IMR-90 (cell line): ENCODE results near the gene SLC23A2. TPM values are rescaled to one million over a fixed set of nuclear protein-coding genes. Genes with fewer than 3 reads are reported as not detected.

Experiments
- ATAC-seq: fragments of 200-7000 bp; cut with Tn5 transposase; 2 replicates; pipeline ENCODE4 v1.9.1; 2020; ENCODE audit warnings: low read depth, mild to moderate bottlenecking, moderate library complexity
- BruUV-seq: library from RNA; stranded (reverse); fragments of 400-500 nt; replicated peaks from 2 replicates; lab custom pipeline; 2021; lab: Mats Ljungman, UMichigan
- CTCF ChIA-PET: fragments of 300-600 bp; formaldehyde crosslinking; extraction: SDS; loops from one replicate; lab custom pipeline; 2021; ENCODE audit warnings: antibody characterized with exemption; lab: Yijun Ruan, JAX
- POLR2A ChIA-PET: fragments of 300-600 bp; sonication (Branson Sonifier 250); formaldehyde crosslinking; loops from one replicate; lab custom pipeline; 2022; ENCODE audit warnings: antibody characterized with exemption; ENCODE audit not compliant: unreplicated experiment; lab: Charles Lee
- DNase-seq: peaks from one replicate; pipeline ENCODE4 v3.0.0; 2013
- H2AFZ ChIP-seq: replicated peaks from 2 replicates; pipeline ENCODE3; 2013; ENCODE audit warnings: low read length, mild to moderate bottlenecking; ENCODE audit not compliant: poor library complexity
- H2AK5ac ChIP-seq: 2 replicates; pipeline ENCODE4 v1.6.1; 2013; ENCODE audit warnings: low read depth, low read length, inconsistent platforms
- H2AK9ac ChIP-seq: replicated peaks from 2 replicates; pipeline ENCODE3; 2013; ENCODE audit warnings: mild to moderate bottlenecking, low read depth, low read length, moderate library complexity; ENCODE audit not compliant: poor library complexity
- H2BK120ac ChIP-seq: 2 replicates; pipeline ENCODE4 v1.6.1; 2013; ENCODE audit warnings: low read depth, low read length, inconsistent platforms
- H2BK15ac ChIP-seq: 3 replicates; pipeline ENCODE4 v1.6.1; 2013; ENCODE audit warnings: low read depth, low read length, inconsistent platforms
- H2BK20ac ChIP-seq: 2 replicates; pipeline ENCODE4 v1.6.1; 2013; ENCODE audit warnings: low read depth, mild to moderate bottlenecking, inconsistent platforms, low read length, moderate library complexity
- H2BK5ac ChIP-seq: 2 replicates; pipeline ENCODE4 v1.6.1; 2013; ENCODE audit warnings: mild to moderate bottlenecking, low read depth, low read length, inconsistent platforms; ENCODE audit not compliant: poor library complexity, severe bottlenecking
- H3K14ac ChIP-seq: replicated peaks from 2 replicates; pipeline ENCODE4 v1.6.1; 2013; ENCODE audit warnings: low read depth, low read length, inconsistent platforms
- H3K18ac ChIP-seq: 2 replicates; pipeline ENCODE4 v1.6.1; 2013; ENCODE audit warnings: low read depth, low read length, control low read depth
- H3K23ac ChIP-seq: 2 replicates; pipeline ENCODE4 v1.6.1; 2013; ENCODE audit warnings: low read depth, low read length, inconsistent platforms
- H3K27ac ChIP-seq: 2 replicates; pipeline ENCODE4 v1.5.1; 2013; ENCODE audit warnings: mild to moderate bottlenecking, control low read depth, low read length; ENCODE audit not compliant: insufficient read depth
- H3K27me3 ChIP-seq: 2 replicates; pipeline ENCODE4 v1.6.1; 2013; ENCODE audit warnings: low read length; ENCODE audit not compliant: control insufficient read depth, insufficient read depth
- H3K36me3 ChIP-seq: 2 replicates; pipeline ENCODE4 v1.6.1; 2013; ENCODE audit warnings: low read length, mixed read lengths; ENCODE audit not compliant: control insufficient read depth, insufficient read depth
- H3K4ac ChIP-seq: 2 replicates; pipeline ENCODE4 v1.6.1; 2013; ENCODE audit warnings: low read depth, low read length, inconsistent platforms
- H3K4me1 ChIP-seq: 2 replicates; pipeline ENCODE4 v1.6.1; 2013; ENCODE audit warnings: low read length, mixed read lengths; ENCODE audit not compliant: control insufficient read depth, insufficient read depth
- H3K4me2 ChIP-seq: 2 replicates; pipeline ENCODE4 v1.6.1; 2013; ENCODE audit warnings: low read depth, mild to moderate bottlenecking, control low read depth, low read length, moderate library complexity
- H3K4me3 ChIP-seq: 2 replicates; pipeline ENCODE4 v1.5.1; 2013; ENCODE audit warnings: low read depth, mild to moderate bottlenecking, control low read depth, low read length, moderate library complexity; ENCODE audit not compliant: insufficient read depth
- H3K56ac ChIP-seq: 2 replicates; pipeline ENCODE4 v1.6.1; 2013; ENCODE audit warnings: low read length, inconsistent platforms; ENCODE audit not compliant: insufficient read depth; ENCODE audit errors: extremely low read depth
- H3K79me1 ChIP-seq, 2 experiments: 2 replicates each; pipeline ENCODE4 v1.6.1; 2013; ENCODE audit warnings: low read length in 2 of 2, inconsistent platforms in 1 of 2, low read depth in 1 of 2
- H3K9ac ChIP-seq: 2 replicates; pipeline ENCODE4 v1.6.1; 2013; ENCODE audit warnings: low read depth, low read length, control low read depth
- H3K9me1 ChIP-seq: 2 replicates; pipeline ENCODE4 v1.6.1; 2013; ENCODE audit warnings: low read length, inconsistent platforms; ENCODE audit not compliant: insufficient read depth
- H3K9me3 ChIP-seq: 2 replicates; pipeline ENCODE4 v1.6.1; 2013; ENCODE audit warnings: low read length; ENCODE audit not compliant: control insufficient read depth, insufficient read depth
- H4K20me1 ChIP-seq: 2 replicates; pipeline ENCODE4 v1.6.1; 2013; ENCODE audit warnings: low read length, inconsistent platforms; ENCODE audit not compliant: insufficient read depth
- H4K5ac ChIP-seq: 2 replicates; pipeline ENCODE4 v1.6.1; 2013; ENCODE audit warnings: mild to moderate bottlenecking, low read depth, low read length, control low read depth
- H4K8ac ChIP-seq, 2 experiments: 2 replicates each; pipeline ENCODE4 v1.6.1; 2013; ENCODE audit warnings: low read depth in 2 of 2, low read length in 2 of 2, control low read depth in 1 of 2, inconsistent platforms in 1 of 2
- H4K91ac ChIP-seq: 2 replicates; pipeline ENCODE4 v1.6.1; 2013; ENCODE audit warnings: low read depth, low read length, inconsistent platforms; ENCODE audit not compliant: insufficient read depth
- BHLHE40 ChIP-seq: fragments of 150-350 bp; IDR thresholded peaks from 2 replicates; pipeline ENCODE4 v1.6.1; 2016; ENCODE audit warnings: mild to moderate bottlenecking, low read depth, low read length
- CEBPB ChIP-seq: IDR thresholded peaks from 2 replicates; pipeline ENCODE4 v1.6.1; 2012; ENCODE audit warnings: low read depth, low read length, improper control_type of control experiment
- CHD1 ChIP-seq: IDR thresholded peaks from 2 replicates; pipeline ENCODE4 v1.6.1; 2012; ENCODE audit warnings: low read depth, low read length, improper control_type of control experiment
- FOS ChIP-seq: fragments of 150-350 bp; IDR thresholded peaks from 2 replicates; pipeline ENCODE4 v1.6.1; 2016; ENCODE audit warnings: low read depth, low read length
- MAFK ChIP-seq: IDR thresholded peaks from 2 replicates; pipeline ENCODE4 v1.6.1; 2012; ENCODE audit warnings: low read depth, low read length, improper control_type of control experiment
- MAZ ChIP-seq: IDR thresholded peaks from 2 replicates; pipeline ENCODE4 v1.6.1; 2012; ENCODE audit warnings: low read depth, mild to moderate bottlenecking, low read length, improper control_type of control experiment, moderate library complexity, borderline replicate concordance
- MXI1 ChIP-seq: IDR thresholded peaks from 2 replicates; pipeline ENCODE4 v1.6.1; 2012; ENCODE audit warnings: low read depth, mild to moderate bottlenecking, low read length, moderate library complexity, borderline replicate concordance
- NFE2L2 ChIP-seq: fragments of 150-350 bp; IDR thresholded peaks from 2 replicates; pipeline ENCODE4 v1.6.1; 2016; ENCODE audit warnings: low read depth, mild to moderate bottlenecking, low read length
- POLR2A ChIP-seq: IDR thresholded peaks from 2 replicates; pipeline ENCODE4 v1.6.1; 2012; ENCODE audit warnings: mild to moderate bottlenecking, low read depth, low read length
- RAD21 ChIP-seq: IDR thresholded peaks from 2 replicates; pipeline ENCODE4 v1.6.1; 2012; ENCODE audit warnings: low read length, improper control_type of control experiment
- RCOR1 ChIP-seq: IDR thresholded peaks from 2 replicates; pipeline ENCODE4 v1.6.1; 2012; ENCODE audit warnings: mild to moderate bottlenecking, low read length, improper control_type of control experiment; ENCODE audit not compliant: insufficient replicate concordance
- RFX5 ChIP-seq: IDR thresholded peaks from 2 replicates; pipeline ENCODE4 v1.8.0; 2012; ENCODE audit warnings: low read depth, mild to moderate bottlenecking, low read length, moderate library complexity
- SMC3 ChIP-seq: fragments of 150-350 bp; IDR thresholded peaks from 2 replicates; pipeline ENCODE4 v1.6.1; 2016; ENCODE audit warnings: low read depth, mild to moderate bottlenecking, antibody characterized with exemption, low read length, moderate library complexity
- WGBS, 2 experiments: methylation state at CpG; one replicate each; pipeline versions ENCODE4 v1.1.5 to v1.1.7; 2013; ENCODE audit warnings: missing lambda C conversion rate in 2 of 2; ENCODE audit not compliant: insufficient read length in 1 of 2; ENCODE audit errors: extremely low coverage in 2 of 2; 5-methylcytosine and 5-hydroxymethylcytosine counted together
- dilution Hi-C: fragments of 300-500 bp; cut with HindIII; formaldehyde crosslinking; loops from one replicate; pipeline ENCODE4 v1.14.3; 2018; ENCODE audit warnings: low sequenced_read_pairs; ENCODE audit not compliant: unreplicated experiment
- in situ Hi-C: fragments of 300-500 bp; cut with MboI; formaldehyde crosslinking; loops from 3 replicates; pipeline ENCODE4 v1.14.3; 2019; ENCODE audit warnings: low sequenced_read_pairs, inconsistent platforms, mixed read lengths
- intact Hi-C: fragments of 100-400 bp; cut with micrococcal nuclease; formaldehyde crosslinking; loops from 2 replicates; pipeline ENCODE4 v1.10.0; 2022
- polyA plus RNA-seq, 3 experiments: library from polyadenylated mRNA; depleted of rRNA; stranded (reverse); fragments of >200 nt; gene quantifications; 2 replicates each; pipeline ENCODE4 v1.2.3, GENCODE V29; 2012; ENCODE audit warnings: low replicate concordance in 1 of 3
- total RNA-seq: library from RNA; depleted of rRNA; stranded (reverse); fragments of >200 nt; gene quantifications from 2 replicates; pipeline ENCODE4 v1.2.3, GENCODE V29; 2012
- TF ChIP-seq, protein P1 (sequence below): conservative IDR thresholded peaks from 2 replicates; pipeline ENCODE4 v1.5.1; 2012; ENCODE audit warnings: mild to moderate bottlenecking, low read depth, low read length, improper control_type of control experiment
- TF ChIP-seq, protein P2 (sequence below): fragments of 150-350 bp; IDR thresholded peaks from 2 replicates; pipeline ENCODE4 v1.6.1; 2016; ENCODE audit warnings: low read depth, mild to moderate bottlenecking, low read length, moderate library complexity, borderline replicate concordance
- TF ChIP-seq, protein P3 (sequence below): fragments of 150-350 bp; IDR thresholded peaks from 2 replicates; pipeline ENCODE4 v1.6.1; 2017; ENCODE audit warnings: mild to moderate bottlenecking, antibody characterized with exemption, low read length, low read depth

Gene SLC23A2
- total and polyA plus RNA-seq, 2 of the 4 experiments (the other 2 are of a cell fraction) = 10.2 to 14.4 TPM

DNA sequence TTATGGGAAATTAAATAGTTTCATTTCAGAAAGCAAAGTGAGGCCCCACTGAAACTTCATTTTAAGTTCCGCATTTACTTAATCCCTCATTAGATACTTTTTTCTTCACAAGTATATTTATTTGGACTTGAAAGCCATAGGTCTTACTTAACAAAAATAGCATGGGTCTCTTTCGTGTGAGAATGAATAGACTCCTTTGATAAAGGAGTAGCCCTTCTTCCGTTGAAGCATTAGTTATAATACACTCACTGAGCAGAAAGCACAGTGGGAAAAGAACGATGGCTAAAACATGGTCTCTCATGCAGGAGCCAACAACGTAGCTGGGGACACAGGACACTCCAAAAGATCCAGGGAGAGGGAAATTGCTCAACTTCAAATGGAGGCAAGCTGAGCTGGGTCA, 130.4 kb downstream of the SLC23A2 start:
- Histone ChIP-seq H4K91ac (no peak overlapping the region), H3K27me3 (no peaks in the 10 kb centered on the region), H3K14ac (no peak overlapping the region), H4K8ac (no peak overlapping the region), H4K20me1 (no peaks in the 10 kb centered on the region), H2AFZ (no peak overlapping the region), H3K4ac (no peak overlapping the region), H2AK9ac (no peak overlapping the region), H2AK5ac (no peak overlapping the region), H3K4me2 (no peak overlapping the region), H3K4me1 (peaks cover 6% of the 10 kb centered on the region; the same call in 1 of the 2 replicates), H3K36me3 (peaks cover 36% of the 10 kb centered on the region), H3K9ac (no peak overlapping the region), H3K56ac (no peak overlapping the region), H3K4me3 (no peak overlapping the region), H3K27ac (no peak overlapping the region), H2BK20ac (no peak overlapping the region), H3K9me3 (no peaks in the 10 kb centered on the region), H3K9me1 (peaks cover 14% of the 10 kb centered on the region), H2BK120ac (no peak overlapping the region), H2BK5ac (no peak overlapping the region), H2BK15ac (no peak overlapping the region), H3K18ac (no peak overlapping the region), H3K23ac (no peak overlapping the region), H4K5ac (no peak overlapping the region), H3K79me1 (no peaks in the 10 kb centered on the region)
- CTCF ChIA-PET = no interaction called here
- dilution Hi-C loops (no loop called here), intact Hi-C loops (no loop called here), in situ Hi-C loops (no loop called here)
- DNase-seq = no peak
- no TSS peak for BruUV-seq
- no peak for ATAC-seq
- POLR2A ChIA-PET = no interaction called here
- WGBS, 2 experiments = 100% methylated on average over 1 of the region's 5 CpGs; no CpG with 5 or more reads in 1 of the 2 experiments
- TF ChIP-seq MAZ (no peak), MAFK (no peak), SMC3 (no peak), BHLHE40 (no peak), FOS (no peak), POLR2A (no peak), NFE2L2 (no peak), RAD21 (no peak), MXI1 (no peak), RCOR1 (no peak), CEBPB (no peak), RFX5 (no peak), CHD1 (no peak)
- TF ChIP-seq, protein P1, sequence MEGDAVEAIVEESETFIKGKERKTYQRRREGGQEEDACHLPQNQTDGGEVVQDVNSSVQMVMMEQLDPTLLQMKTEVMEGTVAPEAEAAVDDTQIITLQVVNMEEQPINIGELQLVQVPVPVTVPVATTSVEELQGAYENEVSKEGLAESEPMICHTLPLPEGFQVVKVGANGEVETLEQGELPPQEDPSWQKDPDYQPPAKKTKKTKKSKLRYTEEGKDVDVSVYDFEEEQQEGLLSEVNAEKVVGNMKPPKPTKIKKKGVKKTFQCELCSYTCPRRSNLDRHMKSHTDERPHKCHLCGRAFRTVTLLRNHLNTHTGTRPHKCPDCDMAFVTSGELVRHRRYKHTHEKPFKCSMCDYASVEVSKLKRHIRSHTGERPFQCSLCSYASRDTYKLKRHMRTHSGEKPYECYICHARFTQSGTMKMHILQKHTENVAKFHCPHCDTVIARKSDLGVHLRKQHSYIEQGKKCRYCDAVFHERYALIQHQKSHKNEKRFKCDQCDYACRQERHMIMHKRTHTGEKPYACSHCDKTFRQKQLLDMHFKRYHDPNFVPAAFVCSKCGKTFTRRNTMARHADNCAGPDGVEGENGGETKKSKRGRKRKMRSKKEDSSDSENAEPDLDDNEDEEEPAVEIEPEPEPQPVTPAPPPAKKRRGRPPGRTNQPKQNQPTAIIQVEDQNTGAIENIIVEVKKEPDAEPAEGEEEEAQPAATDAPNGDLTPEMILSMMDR = no peak
- TF ChIP-seq, protein P2, sequence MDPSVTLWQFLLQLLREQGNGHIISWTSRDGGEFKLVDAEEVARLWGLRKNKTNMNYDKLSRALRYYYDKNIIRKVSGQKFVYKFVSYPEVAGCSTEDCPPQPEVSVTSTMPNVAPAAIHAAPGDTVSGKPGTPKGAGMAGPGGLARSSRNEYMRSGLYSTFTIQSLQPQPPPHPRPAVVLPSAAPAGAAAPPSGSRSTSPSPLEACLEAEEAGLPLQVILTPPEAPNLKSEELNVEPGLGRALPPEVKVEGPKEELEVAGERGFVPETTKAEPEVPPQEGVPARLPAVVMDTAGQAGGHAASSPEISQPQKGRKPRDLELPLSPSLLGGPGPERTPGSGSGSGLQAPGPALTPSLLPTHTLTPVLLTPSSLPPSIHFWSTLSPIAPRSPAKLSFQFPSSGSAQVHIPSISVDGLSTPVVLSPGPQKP = no peak
- TF ChIP-seq, protein P3, sequence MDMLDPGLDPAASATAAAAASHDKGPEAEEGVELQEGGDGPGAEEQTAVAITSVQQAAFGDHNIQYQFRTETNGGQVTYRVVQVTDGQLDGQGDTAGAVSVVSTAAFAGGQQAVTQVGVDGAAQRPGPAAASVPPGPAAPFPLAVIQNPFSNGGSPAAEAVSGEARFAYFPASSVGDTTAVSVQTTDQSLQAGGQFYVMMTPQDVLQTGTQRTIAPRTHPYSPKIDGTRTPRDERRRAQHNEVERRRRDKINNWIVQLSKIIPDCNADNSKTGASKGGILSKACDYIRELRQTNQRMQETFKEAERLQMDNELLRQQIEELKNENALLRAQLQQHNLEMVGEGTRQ = no peak
